ENCODE measurements around the gene RND3. TPM values are rescaled to one million over a fixed set of nuclear protein-coding genes. Genes with fewer than 3 reads are reported as not detected.

RND3 gene
- total RNA-seq, 1 experiment from 2014 or later, result 178 TPM

DNA sequence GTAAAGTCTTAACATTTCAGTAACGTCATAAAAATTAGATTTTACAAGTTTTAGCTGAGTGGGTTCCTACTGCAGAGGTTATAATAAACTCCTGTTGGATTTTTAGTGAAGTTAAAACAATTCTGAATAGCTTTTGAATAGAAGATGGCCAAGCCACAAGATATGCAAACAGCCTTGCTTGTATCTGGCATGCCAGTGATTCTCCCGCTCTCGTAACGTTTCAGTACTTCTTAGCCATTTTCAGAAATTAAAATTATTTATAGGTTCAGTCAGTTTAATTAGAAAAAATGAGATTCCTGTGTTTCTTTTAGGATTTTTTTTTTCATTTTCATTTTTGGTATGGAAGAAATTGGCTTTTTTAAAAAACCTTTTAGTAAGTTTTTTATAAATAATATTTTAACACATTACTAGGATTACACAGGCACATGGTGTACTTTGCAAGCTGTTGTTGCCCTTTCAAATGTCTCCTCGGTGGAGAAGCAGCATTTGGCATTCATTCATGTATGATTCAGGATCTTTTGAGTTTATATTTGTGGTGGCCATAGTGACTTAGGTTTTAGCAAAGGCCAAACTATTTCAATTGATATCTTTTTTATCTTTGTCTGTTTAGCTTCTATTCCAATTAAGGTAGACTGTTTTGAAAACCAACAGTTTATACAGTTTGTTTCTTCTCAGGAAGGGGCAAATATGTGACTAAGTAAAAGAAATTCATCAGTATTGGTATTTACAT lies 30.6 kb upstream of the RND3 start:
- H3K9me3 ChIP-seq (replicated peaks), result no peaks in the 10 kb centered on the region
- H3K36me3 ChIP-seq, result no peaks in the 10 kb centered on the region
- H3K27me3 ChIP-seq (replicated peaks), result no peaks in the 10 kb centered on the region
- peak in 1 of 2 experiments; percentile 43 for DNase-seq (ENCODE audit: low read depth in 1 of 2, low spot score in 2 of 2)
- H3K4me1 ChIP-seq (replicated peaks), result peaks cover 58% of the 10 kb centered on the region
- H3K27ac ChIP-seq, result peak overlapping the region; percentile 21; the same call in 1 of the 2 replicates
- no peak overlapping the region for H3K4me3 ChIP-seq

GRCh38 chr2:150513647-150514046 lies 26.2 kb upstream of the RND3 start:
- Histone ChIP-seq H3K4me3 (no peak overlapping the region), H3K4me1 (replicated peaks) (peaks cover 29% of the 10 kb centered on the region), H3K9me3 (replicated peaks) (no peaks in the 10 kb centered on the region), H3K27me3 (replicated peaks) (no peaks in the 10 kb centered on the region), H3K36me3 (no peaks in the 10 kb centered on the region), H3K27ac (peak overlapping the region; percentile 59)
- peak in 1 of 2 experiments; percentile 23 for DNase-seq (ENCODE audit: low read depth in 1 of 2, low spot score in 2 of 2)

- DNase-seq (ENCODE audit: low read depth in 1 of 2, low spot score in 2 of 2), result no peak
- Histone ChIP-seq H3K36me3 (no peaks in the 10 kb centered on the region), H3K4me3 (no peak overlapping the region), H3K4me1 (replicated peaks) (peaks cover 7% of the 10 kb centered on the region), H3K27ac (no peak overlapping the region), H3K27me3 (replicated peaks) (no peaks in the 10 kb centered on the region), H3K9me3 (replicated peaks) (no peaks in the 10 kb centered on the region)
These were observed 21.1 kb upstream of the RND3 start for GRCh38 chr2:150508497-150509137.

DNA sequence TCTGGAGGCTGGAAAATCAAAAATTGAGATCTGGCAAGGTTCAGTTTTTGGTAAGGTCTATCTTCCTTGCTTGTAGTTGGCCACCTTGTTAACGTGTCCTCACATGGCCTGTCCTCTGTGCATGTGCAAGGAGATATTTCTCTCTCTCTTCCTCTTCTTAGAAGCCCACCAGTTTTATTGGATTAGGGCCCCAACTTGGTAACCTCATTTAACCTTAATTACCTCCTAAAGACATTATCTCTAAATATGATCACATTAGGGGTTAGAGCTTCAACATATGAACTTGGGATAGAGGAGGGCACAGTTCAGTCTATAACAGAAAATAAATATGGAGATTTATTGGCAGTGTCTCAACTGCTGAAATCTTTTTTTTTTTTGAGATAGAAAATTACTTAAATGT lies 19.6 kb upstream of the RND3 start:
- no peaks in the 10 kb centered on the region for H3K27me3 ChIP-seq (replicated peaks)
- no peak overlapping the region for H3K27ac ChIP-seq
- no peak for DNase-seq (ENCODE audit: low read depth in 1 of 2, low spot score in 2 of 2)
- no peaks in the 10 kb centered on the region for H3K9me3 ChIP-seq (replicated peaks)
- no peaks in the 10 kb centered on the region for H3K4me1 ChIP-seq (replicated peaks)
- no peak overlapping the region for H3K4me3 ChIP-seq
- no peaks in the 10 kb centered on the region for H3K36me3 ChIP-seq

DNA sequence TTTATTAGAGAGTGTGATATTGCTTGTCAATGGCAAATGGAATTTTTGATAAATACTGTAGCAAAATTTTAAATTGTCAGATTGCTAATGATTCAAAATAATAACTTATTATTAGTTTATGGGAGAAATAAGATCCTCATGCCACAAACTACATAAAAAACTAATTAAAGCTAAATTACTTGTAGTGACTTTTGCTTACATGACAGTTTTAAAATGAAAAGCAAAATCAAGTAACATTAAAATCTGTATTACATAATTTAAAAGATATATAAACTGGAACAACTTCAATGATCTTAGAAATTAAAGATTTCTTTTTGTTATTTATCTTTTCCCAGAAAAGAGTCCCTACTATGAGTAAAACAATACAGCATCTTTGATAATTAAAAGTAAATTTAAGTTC lies 17.7 kb upstream of the RND3 start:
- DNase-seq (ENCODE audit: low read depth in 1 of 2, low spot score in 2 of 2), result no peak
- H3K4me1 ChIP-seq (replicated peaks), result no peaks in the 10 kb centered on the region
- H3K27me3 ChIP-seq (replicated peaks), result no peaks in the 10 kb centered on the region
- H3K4me3 ChIP-seq, result no peak overlapping the region
- no peaks in the 10 kb centered on the region for H3K36me3 ChIP-seq
- no peak overlapping the region for H3K27ac ChIP-seq
- no peaks in the 10 kb centered on the region for H3K9me3 ChIP-seq (replicated peaks)

DNA sequence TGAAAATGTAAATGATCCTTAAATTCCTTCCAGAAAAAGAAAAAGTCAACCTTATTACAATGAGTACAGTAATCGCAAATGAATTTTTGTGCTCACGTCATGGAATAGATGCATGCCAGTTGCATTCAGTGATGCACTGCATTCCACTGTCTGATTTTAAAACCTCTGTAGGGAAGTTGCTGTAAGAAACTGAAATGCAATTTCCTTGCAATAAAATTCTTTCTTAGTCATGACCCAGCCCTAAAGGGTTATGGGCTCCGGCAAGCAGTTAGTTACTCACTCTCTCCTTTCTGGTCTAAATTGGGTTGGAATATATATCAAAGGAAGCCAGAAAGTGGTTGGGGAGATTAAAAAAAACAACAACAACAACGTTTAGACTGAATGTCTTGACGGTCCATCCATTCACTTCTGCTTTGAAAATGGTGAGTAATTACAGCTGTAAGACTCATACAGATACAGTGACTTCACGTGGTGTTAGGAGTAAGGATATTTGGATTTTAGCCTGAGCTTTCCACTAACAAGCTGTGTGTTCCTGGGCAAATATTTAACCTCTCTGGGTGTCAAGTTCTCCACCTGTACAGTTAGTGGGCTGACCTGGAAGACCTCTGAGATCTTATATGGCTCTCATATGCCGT lies 8.6 kb upstream of the RND3 start:
- peak; percentile 76 to 94 for DNase-seq (ENCODE audit: low read depth in 1 of 2, low spot score in 2 of 2)

GRCh38 chr2:150495001-150495400 lies 7.5 kb upstream of the RND3 start:
- H3K9me3 ChIP-seq (replicated peaks), result no peaks in the 10 kb centered on the region

More for the DNA sequence above, 8.6 kb upstream of the RND3 start:
- Histone ChIP-seq H3K4me3 (peak overlapping the region; percentile 30), H3K27ac (peak overlapping the region; percentile 98), H3K9me3 (replicated peaks) (no peaks in the 10 kb centered on the region), H3K36me3 (no peaks in the 10 kb centered on the region), H3K4me1 (replicated peaks) (peaks cover 41% of the 10 kb centered on the region), H3K27me3 (replicated peaks) (no peaks in the 10 kb centered on the region)

GRCh38 chr2:150494234-150494945 lies 6.9 kb upstream of the RND3 start:
- H3K9me3 ChIP-seq (replicated peaks), result no peaks in the 10 kb centered on the region
- peak overlapping the region; percentile 98 for H3K27ac ChIP-seq
- no peak for DNase-seq (ENCODE audit: low read depth in 1 of 2, low spot score in 2 of 2)
- peaks cover 41% of the 10 kb centered on the region for H3K4me1 ChIP-seq (replicated peaks)
- H3K36me3 ChIP-seq, result no peaks in the 10 kb centered on the region
- no peaks in the 10 kb centered on the region for H3K27me3 ChIP-seq (replicated peaks)
- no peak overlapping the region for H3K4me3 ChIP-seq

More at GRCh38 chr2:150495001-150495400, 7.5 kb upstream of the RND3 start:
- Histone ChIP-seq H3K27ac (peak overlapping the region; percentile 98), H3K4me3 (no peak overlapping the region), H3K4me1 (replicated peaks) (peaks cover 41% of the 10 kb centered on the region), H3K36me3 (no peaks in the 10 kb centered on the region), H3K27me3 (replicated peaks) (no peaks in the 10 kb centered on the region)
- no peak for DNase-seq (ENCODE audit: low read depth in 1 of 2, low spot score in 2 of 2)

- Histone ChIP-seq H3K27me3 (replicated peaks) (no peaks in the 10 kb centered on the region), H3K4me1 (replicated peaks) (peaks cover 45% of the 10 kb centered on the region), H3K27ac (0 out of 2 replicates have a peak overlapping the region, but pooled peaks have one; percentile 11), H3K36me3 (peaks cover 2% of the 10 kb centered on the region), H3K4me3 (no peak overlapping the region), H3K9me3 (replicated peaks) (no peaks in the 10 kb centered on the region)
- DNase-seq (ENCODE audit: low read depth in 1 of 2, low spot score in 2 of 2), result peak in 1 of 2 experiments; percentile 10
These were observed 4.5 kb upstream of the RND3 start for GRCh38 chr2:150491943-150492342.

- no peak for DNase-seq (ENCODE audit: low read depth in 1 of 2, low spot score in 2 of 2)
- Histone ChIP-seq H3K27ac (0 out of 2 replicates have a peak overlapping the region, but pooled peaks have one; percentile 11), H3K36me3 (peaks cover 7% of the 10 kb centered on the region), H3K9me3 (replicated peaks) (no peaks in the 10 kb centered on the region), H3K4me3 (no peak overlapping the region), H3K4me1 (replicated peaks) (peaks cover 40% of the 10 kb centered on the region), H3K27me3 (replicated peaks) (no peaks in the 10 kb centered on the region)
These were observed 4.0 kb upstream of the RND3 start for GRCh38 chr2:150491430-150491829.

- Histone ChIP-seq H3K4me3 (no peak overlapping the region), H3K27me3 (replicated peaks) (no peaks in the 10 kb centered on the region)
- no peak for DNase-seq (ENCODE audit: low read depth in 1 of 2, low spot score in 2 of 2)
These were observed 3.0 kb upstream of the RND3 start for GRCh38 chr2:150490466-150490865.

DNA sequence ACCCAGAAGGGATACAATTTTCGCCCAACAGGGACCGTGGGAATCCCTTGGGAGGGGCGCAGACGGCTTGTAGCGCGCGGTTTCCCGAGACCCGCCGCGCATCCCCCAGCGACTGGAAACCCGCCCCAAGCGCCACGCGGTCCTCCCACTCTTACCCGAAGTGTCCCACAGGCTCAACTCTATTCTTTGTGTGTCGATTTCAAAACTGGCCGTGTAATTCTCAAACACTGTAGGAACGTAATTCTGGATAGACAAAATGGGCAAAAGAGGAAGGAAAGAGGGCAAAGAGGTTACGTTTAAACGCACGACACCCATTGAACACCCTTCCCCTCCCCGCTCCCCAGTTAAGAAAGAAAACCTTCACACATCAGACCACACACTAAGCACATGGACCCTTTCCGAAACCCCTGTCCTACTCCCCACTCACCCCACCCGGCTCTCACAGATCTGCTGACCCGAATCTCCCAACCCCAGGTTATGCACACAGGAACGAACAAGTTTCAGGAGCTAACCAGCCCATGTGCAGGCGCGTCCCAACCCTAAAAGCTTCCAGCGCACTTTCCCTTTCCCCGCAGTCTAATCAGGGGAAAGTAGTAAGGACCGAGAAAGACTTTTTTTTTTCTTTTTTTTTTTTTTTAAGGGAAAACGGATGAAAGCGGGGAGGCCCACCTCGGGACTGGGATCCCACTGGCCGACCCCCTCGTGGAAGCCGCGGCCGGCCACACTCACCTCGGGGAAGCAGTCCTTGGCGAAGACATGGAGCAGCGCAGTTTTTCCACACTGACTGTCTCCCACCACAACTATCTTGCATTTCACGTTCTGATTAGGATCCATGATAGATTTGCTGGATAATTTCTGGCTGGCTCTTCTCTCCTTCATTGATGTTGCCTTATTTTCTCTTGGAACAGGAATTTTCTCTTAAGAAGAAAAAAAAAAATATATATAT lies 655 bp downstream of the RND3 start:
- peak in 1 of 2 experiments; percentile 68 for DNase-seq (ENCODE audit: low read depth in 1 of 2, low spot score in 2 of 2)
- H3K27ac ChIP-seq, result peak overlapping the region; percentile 91
- no peaks in the 10 kb centered on the region; the same call in 1 of the 2 replicates for H3K27me3 ChIP-seq (replicated peaks)
- peak overlapping the region; percentile 88 for H3K4me3 ChIP-seq
- peaks cover 37% of the 10 kb centered on the region for H3K4me1 ChIP-seq (replicated peaks)
- H3K9me3 ChIP-seq (replicated peaks), result no peaks in the 10 kb centered on the region
- peaks cover 51% of the 10 kb centered on the region for H3K36me3 ChIP-seq

More at GRCh38 chr2:150490466-150490865, 3.0 kb upstream of the RND3 start:
- H3K36me3 ChIP-seq, result peaks cover 16% of the 10 kb centered on the region
- peaks cover 34% of the 10 kb centered on the region for H3K4me1 ChIP-seq (replicated peaks)
- H3K27ac ChIP-seq, result no peak overlapping the region
- H3K9me3 ChIP-seq (replicated peaks), result no peaks in the 10 kb centered on the region

Data from SJSA1 (cell line).